GM12878 (cell line): Measurements from ENCODE around the gene ACVR1. TPM values are rescaled to one million over a fixed set of nuclear protein-coding genes. Genes with fewer than 3 reads are reported as not detected.

Source experiments
- ATAC-seq: fragments of 200-7000 bp; cut with Tn5 transposase; 3 replicates; pipeline ENCODE4 v1.9.1; 2020; ENCODE audit warnings: mild to moderate bottlenecking, moderate library complexity
- BruUV-seq: library from RNA; stranded (reverse); fragments of 400-500 nt; replicated peaks from 2 replicates; lab custom pipeline; 2021; lab: Mats Ljungman, UMichigan
- CTCF ChIA-PET: fragments of 300-600 bp; sonication (Branson Sonifier 250); formaldehyde crosslinking; extraction: SDS; loops from one replicate; lab custom pipeline; 2021; ENCODE audit warnings: inconsistent platforms; lab: Yijun Ruan, JAX
- POLR2A ChIA-PET: fragments of 350-600 bp; formaldehyde crosslinking; extraction: SDS; loops from one replicate; lab custom pipeline; 2021; ENCODE audit warnings: inconsistent platforms; lab: Charles Lee
- RAD21 ChIA-PET: fragments of 300-600 bp; sonication (Branson Sonifier 250); formaldehyde crosslinking; loops from one replicate; lab custom pipeline; 2023; ENCODE audit warnings: antibody characterized with exemption; ENCODE audit not compliant: unreplicated experiment; lab: Charles Lee
- SMC1A ChIA-PET: fragments of 300-600 bp; sonication (Branson Sonifier 250); formaldehyde crosslinking; loops from one replicate; lab custom pipeline; 2023; ENCODE audit not compliant: unreplicated experiment, uncharacterized antibody; lab: Charles Lee
- DNase-seq: peaks from one replicate; pipeline ENCODE4 v3.0.0-alpha.2; 2011; ENCODE audit warnings: low read depth, low spot score
- FAIRE-seq: peaks from 3 replicates; lab custom pipeline; 2011; peaks lifted over from hg19 to GRCh38; lab: Jason Lieb, UNC
- H2AFZ ChIP-seq: 2 replicates; pipeline ENCODE4 v1.6.0; 2011; ENCODE audit warnings: low read depth, low read length, control low read depth; ENCODE audit not compliant: control insufficient read depth
- H3K27ac ChIP-seq: 2 replicates; pipeline ENCODE4 v1.5.1; 2011; ENCODE audit warnings: control low read depth; ENCODE audit not compliant: control insufficient read depth, insufficient read depth
- H3K27me3 ChIP-seq, 2 experiments: replicated peaks in 1 of 2; 2 replicates each; pipeline versions ENCODE4 v1.6.0 to v1.6.1; 2011; ENCODE audit warnings: low read length in 1 of 2; ENCODE audit not compliant: control insufficient read depth in 2 of 2, insufficient read depth in 2 of 2
- H3K36me3 ChIP-seq, 2 experiments: 2 replicates each; pipeline ENCODE4 v1.5.1; 2011; ENCODE audit warnings: low read length in 1 of 2; ENCODE audit not compliant: control insufficient read depth in 2 of 2, insufficient read depth in 2 of 2
- H3K4me1 ChIP-seq: 2 replicates; pipeline ENCODE4 v1.6.1; 2011; ENCODE audit warnings: mild to moderate bottlenecking, low read length, moderate library complexity, mixed read lengths; ENCODE audit not compliant: control insufficient read depth, insufficient read depth
- H3K4me2 ChIP-seq: 2 replicates; pipeline ENCODE4 v1.6.0; 2011; ENCODE audit warnings: control low read depth; ENCODE audit not compliant: control insufficient read depth, insufficient read depth
- H3K4me3 ChIP-seq: fragments of 200-600 bp; sonication (generic); 2 replicates; pipeline ENCODE4 v1.5.1; 2016
- H3K79me2 ChIP-seq: 2 replicates; pipeline ENCODE4 v1.6.0; 2011; ENCODE audit warnings: low read length; ENCODE audit not compliant: control insufficient read depth, insufficient read depth
- H3K9ac ChIP-seq: 2 replicates; pipeline ENCODE4 v1.8.0; 2011; ENCODE audit warnings: low read length, control low read depth, mixed read lengths; ENCODE audit not compliant: control insufficient read depth, insufficient read depth
- H3K9me3 ChIP-seq: replicated peaks from 3 replicates; pipeline ENCODE4 v1.5.1; 2011; ENCODE audit warnings: mild to moderate bottlenecking, low read length; ENCODE audit not compliant: control insufficient read depth, insufficient read depth
- H4K20me1 ChIP-seq: 2 replicates; pipeline ENCODE4 v1.6.0; 2011; ENCODE audit not compliant: control insufficient read depth, insufficient read depth
- CUX1 ChIP-seq: IDR thresholded peaks from 2 replicates; pipeline ENCODE4 v1.6.1; 2012; ENCODE audit warnings: improper control_type of control experiment, low read depth, low read length; ENCODE audit not compliant: insufficient replicate concordance
- DPF2 ChIP-seq: fragments of 450-650 bp; IDR thresholded peaks from 2 replicates; pipeline ENCODE4 v1.6.1; 2017; ENCODE audit warnings: mild to moderate bottlenecking
- ELK1 ChIP-seq: IDR thresholded peaks from 2 replicates; pipeline ENCODE4 v1.6.1; 2012; ENCODE audit warnings: low read depth, low read length, improper control_type of control experiment
- HCFC1 ChIP-seq: fragments of 150-350 bp; IDR thresholded peaks from 2 replicates; pipeline ENCODE4 v1.6.1; 2014; ENCODE audit warnings: low read length
- IKZF1 ChIP-seq: fragments of 450-650 bp; conservative IDR thresholded peaks from 2 replicates; pipeline ENCODE4 v1.6.1; 2017; ENCODE audit warnings: antibody characterized with exemption, mild to moderate bottlenecking
- MYB ChIP-seq: fragments of 150-350 bp; IDR thresholded peaks from 2 replicates; pipeline ENCODE4 v1.6.1; 2014; ENCODE audit warnings: mild to moderate bottlenecking, low read depth, low read length, borderline replicate concordance
- NFIC ChIP-seq: IDR thresholded peaks from 2 replicates; pipeline ENCODE4 v1.6.1; 2012; ENCODE audit warnings: low read depth, mild to moderate bottlenecking, inconsistent platforms, low read length, moderate library complexity
- NFXL1 ChIP-seq: fragments of 450-650 bp; IDR thresholded peaks from 2 replicates; pipeline ENCODE4 v1.6.1; 2017; ENCODE audit warnings: antibody characterized with exemption, mild to moderate bottlenecking, borderline replicate concordance
- NRF1 ChIP-seq: conservative IDR thresholded peaks from 2 replicates; pipeline ENCODE4 v1.6.1; 2011; ENCODE audit warnings: mild to moderate bottlenecking, low read depth, low read length, improper control_type of control experiment
- RBBP5 ChIP-seq: fragments of 200-600 bp; sonication (generic); conservative IDR thresholded peaks from 2 replicates; pipeline ENCODE4 v1.6.1; 2016
- SIX5 ChIP-seq: IDR thresholded peaks from 2 replicates; pipeline ENCODE4 v1.6.1; 2011; ENCODE audit warnings: mild to moderate bottlenecking, low read depth, low read length, moderate library complexity; ENCODE audit not compliant: severe bottlenecking
- SMAD5 ChIP-seq: IDR thresholded peaks from 2 replicates; pipeline ENCODE4 v1.6.1; 2016; ENCODE audit warnings: antibody characterized with exemption, low read depth
- TBL1XR1 ChIP-seq: IDR thresholded peaks from 2 replicates; pipeline ENCODE4 v1.6.1; 2012; ENCODE audit warnings: low read depth, low read length, improper control_type of control experiment
- YY1 ChIP-seq: IDR thresholded peaks from 2 replicates; pipeline ENCODE4 v1.6.1; 2011; ENCODE audit warnings: low read depth, mild to moderate bottlenecking, low read length
- ZNF24 ChIP-seq: fragments of 450-650 bp; IDR thresholded peaks from 2 replicates; pipeline ENCODE4 v1.6.1; 2017; ENCODE audit warnings: antibody characterized with exemption, mild to moderate bottlenecking
- ZNF592 ChIP-seq: fragments of 450-650 bp; IDR thresholded peaks from 2 replicates; pipeline ENCODE4 v1.6.1; 2017; ENCODE audit warnings: mild to moderate bottlenecking, moderate library complexity
- ZNF622 ChIP-seq: fragments of 450-650 bp; IDR thresholded peaks from 2 replicates; pipeline ENCODE4 v1.6.1; 2017; ENCODE audit warnings: mild to moderate bottlenecking, inconsistent platforms
- ZSCAN29 ChIP-seq: fragments of 450-650 bp; IDR thresholded peaks from 2 replicates; pipeline ENCODE4 v1.6.1; 2017; ENCODE audit warnings: mild to moderate bottlenecking, moderate library complexity
- in situ Hi-C: fragments of 300-500 bp; cut with MboI; formaldehyde crosslinking; loops from 9 replicates; pipeline ENCODE4 v1.14.3; 2018; ENCODE audit warnings: mixed read lengths
- intact Hi-C: fragments of 100-400 bp; cut with micrococcal nuclease; formaldehyde crosslinking; loops from one replicate; pipeline ENCODE4 v1.14.2; 2022; ENCODE audit not compliant: unreplicated experiment
- polyA plus RNA-seq, 11 experiments: library from polyadenylated mRNA; depleted of rRNA in 4 of 11; unstranded in 6 of 11; stranded (reverse) in 5 of 11; fragments of >200 nt; fragmentation: Nextera tagmentation in 4 of 11; fragmentation: Illumina TruSeq in 1 of 11; extraction: Ambion mirVana in 4 of 11; extraction: Trizol in 1 of 11; gene quantifications; 1 replicate in 1 of 11; 2 replicates in 10 of 11; pipeline versions ENCODE4 v1.2.1 to v1.2.3, GENCODE V29; 2011 to 2016; ENCODE audit warnings: inconsistent platforms in 2 of 11, missing spikeins in 2 of 11, low read depth in 1 of 11
- total RNA-seq, 4 experiments: library from RNA; depleted of rRNA in 3 of 4; stranded (reverse); fragments of >200 nt in 3 of 4; fragmentation: Illumina TruSeq in 1 of 4; extraction: Trizol in 1 of 4; gene quantifications; 2 replicates each; pipeline versions ENCODE4 v1.2.1 to v1.2.3, GENCODE V29; 2013 to 2021

The ACVR1 gene
- total and polyA plus RNA-seq, 10 of the 15 experiments (the other 5 are each of a cell fraction or from before 2014, with no cell fraction given): 0.06 to 0.24 (median 0.14) TPM; not detected in 4

GRCh38 chr2:157911246-157911645 lies 35.1 kb upstream of the ACVR1 start:
- Histone ChIP-seq H3K4me2 (no peak overlapping the region), H3K27me3 (no peaks in the 10 kb centered on the region; a peak in 1 of 4 replicates), H3K27ac (no peak overlapping the region), H3K4me3 (no peak overlapping the region), H3K4me1 (no peaks in the 10 kb centered on the region), H3K79me2 (no peaks in the 10 kb centered on the region), H2AFZ (no peak overlapping the region), H3K36me3 (no peaks in the 10 kb centered on the region), H3K9ac (no peak overlapping the region), H4K20me1 (no peaks in the 10 kb centered on the region), H3K9me3 (no peaks in the 10 kb centered on the region)
- ATAC-seq: no peak
- ChIA-PET RAD21 (no interaction called here), CTCF (no interaction called here), POLR2A (no interaction called here), SMC1A (interaction anchor here (2.4 kb wide), 1 partner anchor 10 kb away, joined by 7 read pairs; no protein-coding TSS in a partner anchor)
- intact Hi-C loops: no loop called here
- FAIRE-seq: no peak
- no TSS peak for BruUV-seq
- in situ Hi-C loops: no loop called here
- no peak for DNase-seq
- TF ChIP-seq ZSCAN29: no peak
- no peak for TF ChIP-seq RBBP5
- TF ChIP-seq SIX5: no peak
- TF ChIP-seq DPF2: no peak
- no peak for TF ChIP-seq MYB
- TF ChIP-seq YY1: no peak
- TF ChIP-seq ZNF592: no peak
- TF ChIP-seq SMAD5: no peak
- TF ChIP-seq NFIC: no peak
- no peak for TF ChIP-seq CUX1
- TF ChIP-seq TBL1XR1: no peak
- TF ChIP-seq ZNF24: no peak
- TF ChIP-seq ZNF622: no peak
- TF ChIP-seq HCFC1: no peak
- no peak for TF ChIP-seq ELK1
- TF ChIP-seq IKZF1: no peak
- TF ChIP-seq NRF1: no peak
- no peak for TF ChIP-seq NFXL1
